NCI-H510A (cell line): ENCODE data around the gene ERC2.

ENCODE experiments used
- DNase-seq: peaks from one replicate; lab custom pipeline; 2025; lab: John Stamatoyannopoulos, UW

Gene ERC2

DNA sequence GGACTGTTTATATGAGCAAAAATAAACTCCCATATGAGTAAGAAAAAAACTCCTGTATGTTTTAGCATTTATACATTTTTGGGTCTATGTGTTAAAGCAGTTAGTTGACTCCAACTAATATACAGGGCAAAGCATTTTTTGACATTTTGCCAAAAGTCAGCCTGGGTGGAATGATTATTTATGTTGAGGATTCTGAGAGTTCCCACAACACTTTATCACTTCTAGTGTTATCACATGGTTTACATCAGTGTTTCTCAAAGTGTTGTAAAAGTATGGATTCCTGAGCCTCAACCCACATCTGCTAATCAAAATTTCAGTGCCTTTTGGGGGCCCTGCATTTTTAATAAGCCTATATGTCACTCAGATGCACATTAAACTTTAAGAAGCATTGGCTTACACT, 643.9 kb downstream of the ERC2 start:
- no peak for DNase-seq

DNA sequence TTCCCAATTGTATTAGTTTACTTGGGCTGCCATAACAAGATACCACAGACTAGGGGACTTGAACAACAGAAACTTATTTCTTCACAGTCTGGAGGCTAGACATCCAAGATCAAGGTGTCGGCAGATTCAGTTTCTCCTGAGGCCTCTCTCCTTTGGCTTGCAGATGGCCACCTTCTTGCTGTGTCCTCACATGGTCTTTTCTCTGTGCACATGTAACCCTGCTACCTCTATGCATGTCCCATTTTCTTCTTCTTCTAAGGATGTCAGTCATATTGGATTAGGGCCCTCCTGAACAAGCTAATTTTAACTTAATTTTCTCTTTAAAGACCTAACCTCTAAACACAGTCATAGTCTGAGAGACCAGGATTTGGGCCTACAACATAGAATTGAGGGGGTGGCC, 644.4 kb downstream of the ERC2 start:
- no peak for DNase-seq

DNA sequence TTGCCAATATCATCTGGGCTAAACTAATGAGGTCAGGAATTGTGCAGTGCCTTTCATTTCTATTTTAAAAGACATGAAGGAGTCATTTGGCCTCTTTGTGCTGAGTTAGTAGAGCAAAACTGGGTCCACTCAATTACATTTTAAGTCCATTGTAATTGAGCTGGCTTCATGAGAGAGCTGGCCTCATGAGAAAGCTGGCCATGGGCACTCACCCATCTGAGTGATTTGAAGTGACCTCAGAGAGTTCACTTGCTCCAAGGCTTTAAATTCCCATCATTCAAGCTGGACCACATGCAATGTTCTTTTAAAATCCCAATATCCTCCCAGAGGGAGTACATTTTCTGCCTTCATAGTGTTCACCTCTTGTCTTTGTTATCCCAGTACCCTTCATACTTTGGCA, 645.3 kb downstream of the ERC2 start:
- DNase-seq = no peak

DNA sequence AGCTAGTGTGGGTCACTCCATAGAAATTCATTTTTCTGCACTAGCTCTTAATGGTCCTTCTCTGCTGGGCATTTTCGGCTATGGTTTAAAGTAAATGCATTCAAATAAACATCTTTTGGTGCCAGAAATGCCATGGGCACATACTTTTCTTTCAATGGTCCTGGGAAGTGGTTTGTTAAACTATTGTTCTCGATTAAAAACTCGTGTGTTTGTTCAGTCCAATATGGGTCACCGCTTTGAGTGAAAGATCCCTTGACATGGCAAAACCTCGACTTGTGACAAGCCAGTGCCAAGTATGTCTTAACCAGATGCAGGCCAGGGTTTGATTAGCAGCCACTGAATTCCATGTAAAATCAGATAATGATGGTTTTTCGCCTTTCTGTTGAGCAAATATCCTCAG, 649.3 kb downstream of the ERC2 start:
- no peak for DNase-seq

DNA sequence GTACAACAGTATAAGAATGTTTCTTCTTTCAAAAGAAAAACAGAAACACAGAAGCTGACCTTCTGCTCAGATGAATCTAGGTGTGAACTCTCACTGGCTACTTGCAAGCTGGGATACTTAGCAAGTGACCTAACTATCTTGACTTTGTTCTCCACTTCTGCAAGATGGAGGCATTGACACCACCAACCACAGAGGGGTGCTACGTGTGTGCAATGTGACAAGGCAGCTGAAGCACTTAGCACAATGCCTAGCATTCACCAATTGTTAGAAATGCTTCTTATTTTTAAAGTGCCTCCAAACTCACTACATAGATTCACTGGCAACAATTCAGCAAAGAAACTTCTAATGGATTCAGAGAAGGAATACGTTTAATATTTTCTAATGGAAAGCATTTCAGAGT, 649.8 kb downstream of the ERC2 start:
- DNase-seq = no peak

DNA sequence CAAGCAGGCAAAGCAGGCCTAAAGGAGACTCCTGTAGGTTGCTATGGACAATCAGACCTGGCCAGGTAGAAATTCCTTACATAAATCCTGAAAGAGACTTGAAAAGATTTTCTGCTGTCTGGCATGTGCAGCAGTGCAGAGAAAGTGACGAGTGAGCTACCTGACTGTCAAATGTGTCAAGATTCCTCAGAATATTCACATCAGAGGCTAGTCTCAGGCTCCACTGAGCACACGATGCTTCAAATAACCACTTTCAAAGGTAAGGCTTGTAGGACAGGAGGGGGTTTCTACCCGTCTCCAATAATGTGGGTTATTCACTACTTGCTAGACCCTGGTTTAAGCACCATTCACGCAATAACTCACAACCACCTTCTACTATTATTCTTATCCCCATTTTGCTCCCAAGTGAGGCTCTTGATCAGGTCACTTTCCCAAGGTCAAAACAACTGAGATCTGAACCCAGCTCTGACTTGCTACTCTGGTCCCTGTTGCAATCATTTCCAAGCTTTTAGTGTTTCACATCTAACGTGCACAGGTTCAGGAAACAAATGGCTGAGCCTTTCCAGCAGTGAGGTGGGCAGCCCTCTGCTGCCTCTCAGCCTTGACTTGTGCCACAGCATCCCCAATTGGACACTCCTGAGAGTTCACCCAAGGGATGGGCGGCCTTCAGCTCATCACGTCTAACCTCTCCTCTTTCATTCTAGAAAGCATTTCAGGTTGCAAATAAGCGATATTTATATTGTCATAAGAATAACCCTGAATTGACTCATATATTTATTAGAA, 651.3 kb downstream of the ERC2 start:
- no peak for DNase-seq

DNA sequence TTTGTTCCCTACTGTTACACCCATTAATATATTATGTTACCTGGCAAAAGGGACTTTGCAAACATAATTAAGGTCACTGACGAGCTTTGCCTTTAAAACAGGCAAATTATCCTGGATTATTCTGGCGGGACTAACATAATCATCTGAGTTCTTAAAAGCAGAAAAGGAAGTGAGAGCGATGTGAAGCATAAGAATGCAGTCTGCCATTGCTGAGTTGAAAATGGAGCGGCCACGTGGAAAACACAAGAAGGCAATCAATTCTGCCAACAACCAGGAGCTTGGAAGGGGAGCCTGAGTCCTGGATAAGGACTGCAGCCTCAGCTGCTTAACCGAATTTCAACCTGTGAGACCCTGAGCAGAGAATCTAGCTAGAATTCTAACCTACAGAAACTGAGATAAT, 653.0 kb downstream of the ERC2 start:
- no peak for DNase-seq

DNA sequence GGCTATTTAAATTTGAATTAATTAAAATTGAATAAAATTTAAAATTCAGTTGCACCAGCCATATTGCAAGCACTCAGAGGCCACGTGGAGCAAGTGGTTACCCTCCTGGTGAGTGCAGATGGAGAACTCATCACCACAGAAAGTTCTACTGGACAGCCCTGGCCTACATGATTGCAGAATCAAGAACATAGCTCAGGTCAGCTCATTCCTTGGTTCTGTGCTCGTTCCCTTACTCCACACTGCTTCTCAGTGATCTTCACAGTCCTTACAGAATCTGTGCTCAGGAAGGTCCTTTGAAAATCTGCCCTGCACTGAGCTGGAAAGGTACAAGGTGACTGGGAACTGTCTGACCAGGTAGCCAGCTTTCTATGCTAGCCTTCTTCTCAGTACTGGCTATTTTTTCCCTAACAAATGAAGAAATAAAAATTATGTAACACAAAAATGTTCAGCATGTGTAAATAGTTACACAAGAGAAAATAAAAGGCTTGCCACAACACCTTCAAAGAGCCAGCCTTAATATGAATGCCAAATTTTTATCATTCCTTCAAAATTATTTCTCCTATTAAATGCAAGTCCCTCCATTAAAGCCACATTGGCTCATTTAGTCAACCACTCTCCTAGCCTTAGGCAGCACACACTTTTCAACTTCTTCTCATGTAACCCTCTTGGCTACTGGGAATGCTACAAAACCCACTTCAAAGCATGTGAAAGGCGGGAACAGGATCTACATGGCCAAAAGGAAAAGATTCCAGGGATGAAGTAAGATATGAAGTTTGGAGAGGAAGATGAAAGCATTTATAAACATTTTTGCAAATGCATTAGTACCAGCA, 654.8 kb downstream of the ERC2 start:
- no peak for DNase-seq

DNA sequence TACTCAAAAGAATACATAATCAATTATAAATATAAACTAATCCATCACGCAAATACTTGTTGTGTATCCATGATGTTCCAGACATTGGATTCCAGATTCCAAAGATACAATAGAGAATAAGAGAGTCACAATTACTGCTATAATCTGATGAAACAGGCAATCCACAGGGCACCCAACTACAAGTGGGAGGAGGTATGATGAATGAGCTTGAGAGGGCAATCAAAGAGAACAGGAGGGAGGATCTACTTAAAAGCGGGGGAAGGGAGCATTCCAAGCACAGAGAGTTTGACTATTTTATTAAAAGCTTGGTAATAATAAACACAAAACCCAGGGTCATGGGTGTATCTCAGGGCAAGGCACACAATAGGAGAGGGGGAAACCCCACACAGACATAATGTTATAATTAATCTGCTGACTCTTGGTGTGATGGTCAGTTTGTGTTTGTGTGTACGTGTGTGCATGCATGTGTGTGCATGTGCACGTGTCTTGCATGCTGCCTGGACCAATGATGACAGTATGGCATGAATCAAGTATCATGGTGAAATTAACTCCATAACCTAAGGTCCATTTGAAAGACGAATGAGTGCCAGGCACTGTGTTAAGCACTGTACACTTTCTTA, 655.8 kb downstream of the ERC2 start:
- no peak for DNase-seq

DNA sequence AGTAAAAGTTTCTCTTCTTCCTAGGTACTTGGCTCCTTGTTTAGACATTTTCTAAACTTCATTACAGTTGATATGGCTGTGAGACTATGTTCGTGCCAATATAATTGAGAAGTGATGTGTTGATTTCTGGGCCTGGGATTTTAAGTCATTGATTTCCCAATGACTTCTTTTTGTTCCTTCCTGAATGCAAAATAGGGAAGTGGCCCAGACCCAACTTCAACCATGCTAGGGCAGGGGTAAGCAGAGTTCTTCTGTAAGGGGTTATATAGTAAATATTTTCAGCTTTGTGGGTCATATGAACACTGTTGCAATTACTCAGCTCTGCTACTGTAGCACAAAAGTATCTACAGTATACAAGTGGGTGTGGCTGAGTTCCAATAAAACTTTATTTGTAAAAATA, 661.1 kb downstream of the ERC2 start:
- no peak for DNase-seq

DNA sequence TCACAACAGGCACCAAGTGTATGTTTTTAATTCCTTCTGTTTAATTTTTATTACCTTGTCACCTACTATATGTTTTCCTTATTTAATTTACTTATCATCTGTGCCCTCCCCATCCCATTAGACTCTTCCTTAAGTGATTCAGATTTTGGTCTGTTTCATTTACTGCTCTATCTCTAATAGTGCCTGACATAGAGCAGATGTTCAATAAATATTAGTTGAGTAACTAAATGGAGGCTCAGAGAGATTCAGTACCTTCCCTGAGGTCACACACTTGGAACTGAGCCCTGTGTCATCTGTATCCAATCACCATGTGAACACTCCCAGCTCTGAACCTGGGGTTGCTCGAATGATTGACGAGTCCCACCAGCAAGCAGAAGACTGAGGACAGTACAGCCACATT, 663.1 kb downstream of the ERC2 start:
- no peak for DNase-seq

DNA sequence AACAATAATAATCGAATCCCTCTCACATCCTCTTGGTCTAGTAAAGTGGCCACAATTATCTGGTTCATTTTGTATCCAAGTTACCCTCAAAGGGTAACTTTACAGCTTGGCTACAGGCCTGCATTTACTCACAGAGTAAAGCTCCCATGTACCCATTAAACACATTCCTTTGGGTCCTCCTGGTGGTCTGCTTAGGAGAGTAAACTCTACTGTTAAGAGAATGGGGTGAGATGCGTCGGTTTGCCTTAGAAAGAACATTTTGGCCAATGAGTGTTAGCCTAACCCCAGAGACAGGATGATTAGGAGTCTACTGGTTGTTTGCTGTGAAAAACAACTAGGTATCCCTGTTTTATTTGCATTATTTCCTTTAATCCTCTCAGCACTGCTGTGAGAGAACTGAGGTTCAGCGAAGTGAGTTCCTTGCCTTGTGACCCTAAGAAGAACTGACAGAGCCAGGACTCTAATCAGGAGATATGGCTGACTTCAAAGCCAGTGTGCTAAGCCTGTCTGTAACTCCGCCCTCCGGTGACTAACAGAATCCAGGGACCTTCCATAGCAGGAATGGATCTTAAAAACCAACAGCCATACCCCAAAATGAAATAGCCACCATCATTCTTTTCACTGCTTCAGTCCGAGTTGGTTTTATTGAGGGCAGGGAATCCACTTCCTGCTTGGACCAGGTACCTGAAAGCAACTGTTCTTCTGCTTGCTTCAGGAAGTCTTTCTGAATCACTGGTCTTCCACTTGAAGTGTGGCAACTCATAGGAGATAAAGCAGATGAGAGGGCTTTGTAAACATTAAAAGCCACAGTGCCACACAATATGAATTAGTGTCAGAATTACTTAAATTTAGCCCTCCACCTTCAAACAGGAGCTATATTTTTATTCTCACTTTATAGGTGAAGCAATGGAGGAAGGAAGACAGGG, 663.8 kb downstream of the ERC2 start:
- DNase-seq = no peak

DNA sequence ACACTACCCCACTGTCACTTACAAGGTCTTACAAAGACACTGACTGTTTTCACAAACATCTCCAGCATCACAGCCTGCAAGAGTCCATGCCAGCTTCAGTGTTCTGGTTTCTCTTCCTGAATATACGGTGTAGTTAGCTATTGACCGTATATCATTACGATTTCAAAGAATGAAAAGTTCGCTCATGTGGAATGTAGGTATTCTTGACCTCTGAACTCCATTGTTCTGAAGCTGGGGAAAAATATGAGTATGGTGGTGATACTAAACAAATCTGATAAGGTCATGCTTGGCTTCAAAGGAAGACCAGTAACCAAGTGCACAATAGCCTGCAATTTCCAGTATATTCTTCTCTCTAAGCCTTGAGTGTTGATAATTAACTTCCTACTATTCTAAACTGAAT, 665.5 kb downstream of the ERC2 start:
- no peak for DNase-seq

DNA sequence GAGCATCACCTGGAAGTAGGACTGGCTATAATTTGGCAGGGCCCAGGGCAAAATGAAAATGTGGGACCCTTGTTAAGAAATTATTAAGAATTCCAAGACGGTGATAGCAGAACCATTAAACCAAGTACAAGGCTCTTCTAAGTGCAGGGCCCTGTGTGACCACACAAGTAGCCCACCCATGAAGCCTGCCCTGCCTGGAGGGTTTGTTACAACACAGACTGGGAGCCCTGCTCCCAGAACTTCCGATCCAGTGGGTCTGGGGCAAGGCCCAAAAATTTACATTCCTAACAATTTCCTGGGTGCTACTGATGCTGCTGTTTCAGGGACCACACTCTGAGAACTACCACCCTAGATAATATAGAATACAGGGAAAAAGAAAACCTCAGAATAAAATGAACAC, 666.6 kb downstream of the ERC2 start:
- DNase-seq = no peak

DNA sequence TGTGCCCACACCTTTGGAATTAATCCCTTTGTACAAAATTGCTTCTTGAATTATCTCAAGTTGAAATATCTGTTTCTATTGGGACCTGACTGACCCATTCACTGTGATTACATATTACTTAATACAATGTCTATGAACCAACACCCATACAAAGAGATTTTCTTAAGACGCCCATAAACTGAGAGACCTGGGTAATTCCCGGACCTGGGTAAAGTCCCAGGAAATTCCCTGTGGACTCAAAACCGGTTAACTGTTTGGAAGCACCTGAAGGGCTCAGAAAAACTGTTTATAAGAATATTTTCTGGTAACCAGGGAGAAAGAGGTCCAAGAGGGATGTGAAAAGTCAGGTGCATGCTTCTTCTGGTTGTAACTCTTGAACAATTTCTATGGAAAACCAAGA, 667.2 kb downstream of the ERC2 start:
- no peak for DNase-seq

DNA sequence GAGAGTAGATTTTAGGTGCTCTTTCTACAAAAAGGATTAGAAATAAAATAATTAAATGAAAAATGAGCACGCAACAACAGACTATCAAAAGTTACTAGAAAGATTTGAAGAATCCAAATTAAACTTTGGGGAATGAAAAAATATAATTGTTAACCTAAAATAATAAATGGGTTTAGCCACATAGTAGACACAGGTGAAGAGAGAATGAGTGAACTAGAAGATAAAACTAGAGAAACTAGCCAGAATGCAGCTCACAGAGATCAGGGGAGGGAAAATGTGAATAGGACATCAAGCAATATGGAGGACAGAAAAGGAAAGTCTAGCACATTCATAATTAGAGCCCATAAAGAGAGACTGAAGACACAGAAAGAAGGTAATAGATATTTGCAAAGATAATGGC, 670.5 kb downstream of the ERC2 start:
- no peak for DNase-seq

DNA sequence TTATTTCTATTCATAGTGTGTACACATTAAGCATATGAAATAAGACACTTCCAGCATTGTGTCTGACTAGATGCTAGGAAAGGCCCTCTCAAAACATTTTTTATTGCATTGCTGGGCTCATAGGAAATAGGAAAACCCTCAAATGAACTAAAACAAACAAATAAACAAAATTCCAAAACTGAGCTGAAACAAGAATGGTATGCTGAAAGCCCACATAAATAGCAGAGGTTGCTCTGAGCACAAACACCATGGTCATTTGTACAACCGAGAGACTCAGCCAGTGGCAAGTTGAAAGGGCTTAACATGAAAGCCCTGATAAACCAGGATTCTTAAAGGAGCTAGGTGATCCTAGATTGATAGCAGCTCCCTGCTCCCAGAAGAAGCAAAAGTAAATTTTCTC, 671.2 kb downstream of the ERC2 start:
- DNase-seq = no peak

DNA sequence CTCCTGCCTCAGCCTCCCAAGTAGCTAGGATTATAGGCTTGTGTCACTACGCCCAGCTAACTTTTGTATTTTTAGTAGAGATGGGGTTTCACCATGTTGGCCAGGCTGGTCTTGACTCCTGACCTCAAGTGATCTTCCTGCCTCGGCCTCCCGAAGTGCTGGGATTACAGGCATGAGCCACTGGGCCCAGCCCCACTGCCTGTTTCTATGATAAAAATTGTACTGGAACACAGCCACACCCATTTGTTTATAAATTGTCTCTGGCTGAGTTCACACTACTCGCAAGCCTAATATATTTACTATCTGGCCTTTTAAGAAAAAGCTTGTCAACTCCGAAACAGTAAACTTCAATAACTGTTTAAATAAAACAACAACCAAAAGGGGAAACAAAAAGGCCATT, 671.7 kb downstream of the ERC2 start:
- DNase-seq = no peak

DNA sequence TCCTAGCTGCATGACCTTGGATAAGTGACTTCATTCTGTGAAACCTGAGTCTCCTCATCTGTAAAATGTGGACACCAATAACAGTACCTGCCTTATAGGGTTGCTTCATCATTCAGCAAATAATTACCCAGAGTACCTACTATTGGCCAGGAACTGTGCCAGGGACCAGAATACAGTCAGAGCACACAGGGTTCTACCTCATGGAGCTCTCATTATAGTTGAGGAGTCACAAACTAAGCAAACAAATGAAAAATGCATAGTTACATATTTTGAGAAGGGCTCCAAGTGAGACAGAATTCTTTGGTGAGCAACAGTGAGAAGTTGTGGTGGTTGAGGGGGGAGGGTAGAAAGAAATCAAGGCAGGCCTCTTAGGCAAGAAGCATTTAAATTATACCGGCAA, 672.5 kb downstream of the ERC2 start:
- DNase-seq = no peak

DNA sequence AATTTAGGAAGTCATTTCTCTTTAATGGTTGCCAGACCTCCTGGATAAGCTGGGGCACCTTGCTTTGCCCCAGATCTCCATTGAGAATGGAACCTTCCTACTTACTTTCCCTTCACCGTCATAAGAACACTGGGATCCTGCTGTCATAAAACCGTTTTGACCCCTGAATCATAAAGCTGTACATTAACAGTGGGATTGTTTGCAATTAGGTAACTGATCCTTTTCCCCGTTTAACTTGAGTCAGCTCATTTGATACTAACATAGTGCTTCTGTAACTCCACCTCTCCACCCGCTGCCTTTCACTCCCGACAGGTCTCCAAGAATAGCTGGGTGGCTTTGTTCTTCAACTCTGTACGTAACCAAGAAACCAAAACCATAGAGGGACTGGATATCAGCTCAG, 673.0 kb downstream of the ERC2 start:
- no peak for DNase-seq

DNA sequence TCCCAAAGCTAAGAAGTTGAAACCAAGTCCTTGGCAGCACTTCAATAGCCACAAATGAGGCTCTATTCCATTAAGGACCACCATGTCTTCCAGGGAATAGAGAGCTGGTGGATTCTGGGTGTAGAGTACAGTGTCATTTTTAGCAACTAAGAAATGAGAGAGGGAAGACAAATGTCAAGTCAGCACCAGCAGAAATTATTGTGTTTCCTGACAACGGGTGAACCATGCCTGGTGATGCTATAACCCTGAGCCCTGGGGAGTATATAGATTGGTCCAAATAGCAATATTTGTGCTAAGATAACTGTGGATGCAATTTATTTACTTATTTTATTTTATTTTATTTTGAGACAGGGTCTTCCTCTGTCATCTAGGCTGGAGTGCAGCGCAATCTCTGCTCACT, 675.5 kb downstream of the ERC2 start:
- no peak for DNase-seq

DNA sequence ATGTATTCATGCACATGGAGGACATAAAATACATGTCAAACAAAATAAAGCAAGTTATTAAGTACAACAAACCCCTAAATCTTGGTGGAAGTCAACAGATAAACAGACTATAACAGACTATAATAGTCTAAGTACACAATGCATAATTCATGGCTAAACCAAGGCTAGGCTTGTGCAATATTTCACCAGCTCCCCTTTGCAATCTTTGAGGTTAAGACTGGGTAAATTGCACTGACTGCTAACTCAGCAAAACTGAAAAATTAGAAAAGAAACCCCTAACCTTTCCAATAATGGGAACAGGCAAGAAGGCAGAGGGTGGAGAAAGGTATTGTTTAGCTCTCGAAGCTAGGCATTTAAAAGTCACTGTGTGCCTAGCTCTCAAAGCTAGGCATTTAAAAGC, 676.3 kb downstream of the ERC2 start:
- DNase-seq = no peak
